Fibroblast of skin of back (primary cell): ENCODE measurements around the gene BCOR.

Experiments
- DNase-seq: peaks from one replicate; pipeline ENCODE4 v3.0.0-alpha.2; 2013

BCOR gene

DNA sequence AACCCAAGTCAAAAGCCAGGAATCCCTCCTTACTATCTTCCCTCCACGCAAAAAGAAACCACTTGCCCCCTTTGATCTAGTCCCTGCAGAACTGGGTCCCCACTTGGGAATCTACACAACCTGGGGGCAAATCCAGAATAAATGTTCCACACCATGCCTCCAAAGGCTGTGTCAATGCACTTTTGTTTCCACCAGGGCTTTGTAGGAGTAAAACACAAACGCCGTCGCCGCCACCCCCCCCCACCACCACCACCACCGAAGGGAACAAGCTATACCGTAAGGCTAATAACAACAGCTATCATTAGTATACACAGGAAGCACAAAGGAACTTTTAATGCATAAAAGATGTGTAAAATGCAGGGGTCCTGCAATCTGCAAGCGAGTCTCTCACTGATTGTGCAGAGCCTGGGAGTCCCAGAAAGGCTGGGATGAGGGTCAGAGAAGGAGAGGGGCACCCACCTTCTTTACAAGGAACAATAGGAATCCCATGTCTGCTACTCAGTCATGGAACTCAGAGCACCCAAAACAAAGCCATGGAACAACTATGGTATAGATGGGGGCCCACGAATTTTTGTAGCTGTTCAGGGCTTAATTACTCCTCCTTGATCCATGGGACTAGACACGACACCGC is 13.2 kb downstream of the BCOR start:
- DNase-seq: no peak

DNA sequence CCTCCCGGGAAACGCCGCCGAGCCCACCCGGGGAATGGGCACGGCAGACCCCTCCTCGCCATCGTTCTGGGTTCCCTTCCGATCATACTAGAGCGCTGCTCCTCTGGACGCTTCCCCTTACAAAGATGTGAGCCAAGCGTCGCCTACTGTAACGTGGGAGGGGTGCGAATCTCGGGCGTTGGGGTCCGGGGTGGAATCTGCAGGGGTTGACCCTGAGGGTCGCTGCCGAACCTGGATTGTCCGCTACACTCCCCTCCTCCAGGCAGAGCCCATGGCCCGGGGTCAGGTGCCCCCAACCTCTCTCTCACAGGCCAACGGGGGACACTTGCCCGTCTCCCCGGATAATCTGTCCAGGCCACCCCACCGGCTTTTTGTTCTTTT is 13.8 kb downstream of the BCOR start:
- no peak for DNase-seq

DNA sequence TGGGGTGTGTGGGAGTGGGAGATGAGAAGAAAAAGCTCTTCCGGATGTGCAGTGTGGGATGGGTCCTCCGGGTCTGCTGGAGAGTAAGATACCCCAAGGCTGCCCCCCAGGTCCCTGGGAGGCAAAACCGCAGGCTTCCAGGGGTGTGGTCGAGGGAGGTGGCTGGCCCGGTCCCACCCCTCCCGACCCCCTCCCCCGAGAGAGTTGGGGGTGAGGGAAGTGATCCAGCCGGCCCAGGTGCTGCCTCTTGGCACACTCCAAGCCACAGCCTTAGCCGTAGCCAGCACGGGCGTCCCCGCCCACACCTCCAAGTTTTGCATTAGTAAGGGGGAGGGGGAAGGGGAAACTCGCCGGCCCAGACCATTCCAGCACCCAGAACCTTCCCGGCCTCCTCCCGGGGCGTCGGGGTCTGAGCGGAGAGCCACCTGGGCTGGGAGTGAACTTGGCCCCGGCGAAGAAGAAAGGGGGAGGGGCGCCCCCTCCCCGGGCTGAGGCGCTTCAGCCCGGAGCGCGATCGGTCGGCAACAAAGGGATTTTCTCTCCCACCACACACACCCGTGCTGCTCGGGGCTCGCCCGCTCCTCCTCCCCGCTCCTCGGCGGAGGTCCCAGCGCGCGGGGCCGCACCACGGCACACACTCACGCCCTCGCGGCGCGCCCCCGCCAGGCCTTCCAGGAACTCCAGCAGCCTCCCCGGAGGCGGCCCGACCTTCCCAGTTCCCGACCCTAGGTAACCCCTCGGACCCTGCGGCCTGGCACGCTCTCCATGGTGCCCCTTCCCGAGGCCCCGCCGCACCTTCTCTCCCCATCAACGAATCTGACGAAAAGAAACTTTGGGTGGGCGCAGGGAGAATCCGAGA is 14.4 kb downstream of the BCOR start:
- no peak for DNase-seq

DNA sequence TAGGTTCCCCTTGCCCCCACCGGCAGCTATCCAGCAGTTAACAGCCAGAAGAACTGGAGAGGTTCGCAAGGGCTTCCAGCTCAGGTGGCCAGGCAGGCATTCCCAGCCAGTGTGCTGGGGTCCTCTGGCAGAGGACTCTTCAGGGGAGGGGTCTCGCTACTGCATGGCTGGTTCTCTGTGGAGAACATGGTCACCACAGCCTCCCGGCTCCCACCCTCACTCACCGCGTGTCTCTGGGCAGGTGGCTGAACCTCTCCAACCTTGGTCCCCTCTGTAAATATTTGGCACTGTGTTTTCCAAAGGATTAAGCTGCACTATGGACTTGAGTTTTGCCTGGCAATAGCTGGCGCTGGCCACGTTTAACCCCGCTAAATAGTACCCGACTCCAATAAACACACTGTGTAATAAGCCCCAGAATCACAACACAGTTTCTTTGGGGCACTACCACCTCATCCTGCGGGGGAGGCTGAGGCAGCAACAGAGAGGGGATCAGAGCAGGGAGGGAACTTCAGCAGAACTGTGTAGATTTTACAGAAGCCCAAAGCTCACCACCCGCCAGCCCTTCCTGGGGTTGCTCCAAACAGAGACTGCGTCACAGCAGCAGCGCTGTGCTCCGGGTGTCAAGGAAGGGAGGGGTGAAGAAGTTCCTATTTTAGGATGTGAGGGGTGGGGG is 15.2 kb downstream of the BCOR start:
- no peak for DNase-seq

DNA sequence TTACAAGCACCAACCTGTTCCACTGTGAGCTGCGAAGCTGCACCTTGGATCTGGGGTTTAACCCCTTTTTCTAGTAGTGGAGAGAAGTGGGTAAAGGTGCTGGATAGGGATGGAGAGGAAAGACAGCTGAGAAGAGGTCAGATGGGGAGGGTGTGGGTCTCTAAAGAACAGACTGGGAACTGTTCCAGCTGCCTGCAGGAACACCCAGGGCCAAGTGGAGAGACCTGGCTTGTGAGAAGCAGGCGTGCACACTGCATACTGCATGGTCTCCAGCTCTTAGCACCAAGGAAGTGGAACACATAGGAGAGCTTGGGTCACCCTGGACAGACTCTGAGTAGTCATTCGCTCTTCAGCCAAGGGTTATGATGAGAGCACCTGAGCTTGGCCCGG is 16.1 kb downstream of the BCOR start:
- DNase-seq: no peak

DNA sequence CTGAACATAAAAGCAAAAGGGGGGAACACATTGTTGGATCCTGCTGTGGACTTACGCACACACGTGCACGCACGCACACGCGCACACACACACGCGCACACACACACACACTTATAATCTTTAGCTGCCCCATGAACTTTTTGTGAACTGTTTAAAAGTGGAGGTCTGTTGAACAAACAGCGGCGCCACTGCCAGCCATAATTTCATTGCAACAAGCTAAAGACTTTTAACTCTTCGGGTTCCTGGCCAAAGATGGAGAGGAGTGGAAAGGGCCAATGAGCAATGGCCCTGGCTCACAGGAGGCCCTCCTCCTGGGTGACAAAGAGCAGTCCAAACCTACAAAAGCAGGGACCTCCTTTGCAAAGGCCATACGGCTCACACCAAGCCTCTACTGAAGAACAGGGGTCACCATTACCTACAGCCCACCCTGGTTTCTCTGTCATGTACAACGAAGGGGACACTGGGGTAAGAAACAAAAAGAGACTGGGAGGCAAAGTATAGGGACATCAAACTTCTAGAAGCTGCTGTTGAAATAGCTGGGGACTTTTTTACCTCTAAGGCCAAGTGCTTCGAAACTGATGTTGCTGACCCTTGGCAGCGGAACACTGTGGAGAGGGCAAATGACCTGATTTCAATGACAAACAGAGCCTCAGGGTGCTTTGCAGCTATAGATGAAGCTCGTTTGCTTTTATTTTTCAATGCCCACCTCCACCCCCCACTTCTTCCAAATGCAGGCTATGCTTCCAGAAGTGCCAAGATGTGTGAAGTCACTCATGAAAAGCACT is 16.7 kb downstream of the BCOR start:
- DNase-seq: no peak

DNA sequence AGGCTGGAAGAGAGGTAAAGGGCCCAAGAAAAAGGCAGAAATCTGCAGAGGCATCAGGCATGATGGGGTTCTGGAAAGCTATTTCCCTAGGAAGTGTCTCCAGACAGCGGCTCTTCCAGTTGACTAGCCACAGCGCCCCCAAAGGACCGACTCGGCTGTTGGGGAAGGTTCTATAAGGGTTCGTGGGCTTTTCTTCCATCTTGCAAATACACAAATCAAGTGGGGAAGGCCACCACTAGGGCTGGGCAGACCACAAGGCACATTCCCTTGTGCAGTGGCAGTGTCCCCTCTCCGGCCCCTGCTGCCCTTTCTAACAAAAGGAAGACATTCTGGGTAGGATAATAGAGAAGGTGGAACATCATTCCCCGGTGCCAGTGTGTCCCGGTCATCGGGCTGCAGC is 18.2 kb downstream of the BCOR start:
- no peak for DNase-seq

DNA sequence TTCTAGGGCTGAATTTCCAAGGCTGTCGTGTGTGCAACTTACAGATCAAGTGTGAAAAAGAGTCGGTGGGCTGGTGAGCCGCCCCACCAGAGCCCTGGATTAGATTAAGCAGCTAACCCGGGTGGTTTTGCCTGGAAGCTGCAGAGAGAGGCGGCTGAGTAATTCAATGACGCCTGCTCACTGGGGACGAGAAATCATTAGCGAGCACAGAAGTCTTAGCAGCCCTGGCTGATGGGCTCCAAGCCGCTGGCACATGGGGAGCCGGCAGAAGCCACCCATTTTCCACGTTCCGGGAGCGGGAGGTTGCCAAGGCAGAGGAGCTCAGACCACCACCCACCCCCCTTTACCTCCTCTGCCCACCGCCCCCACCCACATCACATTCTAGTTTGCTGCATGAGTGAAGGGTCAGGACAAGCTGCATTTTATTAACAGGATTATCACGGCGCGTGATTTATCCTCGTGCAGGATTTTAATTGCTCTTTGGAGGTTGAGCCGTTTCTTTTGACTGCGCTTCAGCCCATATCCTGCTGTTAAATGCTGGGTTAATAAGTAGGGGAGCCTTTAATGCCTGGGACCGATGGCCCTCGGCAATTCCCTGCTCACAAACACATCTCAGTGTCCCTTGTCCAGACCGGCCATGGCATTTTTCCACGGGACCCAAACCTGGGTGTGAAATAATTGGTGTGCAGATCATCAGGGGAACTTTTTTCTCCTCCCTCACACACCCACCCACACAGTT is 19.1 kb downstream of the BCOR start:
- no peak for DNase-seq

DNA sequence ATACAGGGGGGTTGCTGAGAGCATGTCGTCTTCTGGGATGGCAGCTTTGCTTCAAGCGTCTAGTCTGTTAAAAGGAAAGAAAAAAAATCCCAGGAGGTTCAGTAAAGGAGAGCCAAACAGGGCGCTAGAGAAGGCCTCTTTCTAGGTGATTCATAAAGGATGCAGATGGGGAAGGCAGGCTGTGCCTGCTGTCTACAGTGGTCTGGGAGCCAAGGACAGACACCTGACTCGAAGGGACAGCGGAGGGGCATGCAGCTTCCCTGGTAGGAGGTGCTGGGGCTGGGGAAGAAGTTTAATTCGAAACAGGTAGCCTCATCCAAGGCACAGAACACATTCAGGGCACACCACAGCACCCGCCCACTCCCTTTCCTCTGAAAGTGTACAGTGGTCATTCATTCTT is 19.9 kb downstream of the BCOR start:
- no peak for DNase-seq

DNA sequence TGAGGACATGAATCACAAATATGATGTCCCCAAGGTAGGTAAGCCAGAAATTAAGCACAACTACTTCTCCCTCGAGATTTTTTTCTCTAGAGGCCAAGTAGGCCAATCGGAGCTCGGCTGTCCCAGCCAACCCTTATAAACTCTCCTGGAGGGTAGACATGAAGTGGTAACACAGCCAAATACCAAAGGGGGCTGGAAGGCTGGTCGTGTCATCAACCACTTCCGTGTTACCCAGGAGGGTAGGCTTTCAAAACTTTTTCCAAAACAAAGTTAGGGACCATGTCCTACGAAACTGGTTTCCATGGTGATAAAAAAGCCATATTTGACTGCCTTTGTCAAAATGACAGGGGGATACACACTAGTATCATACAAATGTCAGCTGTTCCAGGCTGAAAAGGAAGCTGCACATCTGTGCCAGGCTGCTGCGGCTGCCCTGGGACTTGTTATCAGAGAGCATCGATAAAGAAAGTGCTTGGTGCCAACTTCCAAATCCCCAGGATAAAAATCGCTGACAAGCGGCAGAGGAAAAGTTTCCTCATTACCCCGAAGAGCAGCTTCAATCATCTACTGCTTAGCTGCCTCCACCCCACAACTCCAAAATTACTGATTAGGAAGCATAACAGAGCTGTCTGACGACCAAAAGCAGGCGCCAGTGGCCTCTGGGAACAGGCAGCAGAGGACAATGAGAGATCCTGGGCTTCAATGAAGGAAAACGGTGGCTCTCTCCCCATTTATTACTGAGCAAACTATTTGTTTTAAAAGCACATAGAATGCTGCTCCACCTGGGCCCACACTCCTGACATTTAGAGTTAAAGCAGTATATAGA is 20.8 kb downstream of the BCOR start:
- DNase-seq: no peak

DNA sequence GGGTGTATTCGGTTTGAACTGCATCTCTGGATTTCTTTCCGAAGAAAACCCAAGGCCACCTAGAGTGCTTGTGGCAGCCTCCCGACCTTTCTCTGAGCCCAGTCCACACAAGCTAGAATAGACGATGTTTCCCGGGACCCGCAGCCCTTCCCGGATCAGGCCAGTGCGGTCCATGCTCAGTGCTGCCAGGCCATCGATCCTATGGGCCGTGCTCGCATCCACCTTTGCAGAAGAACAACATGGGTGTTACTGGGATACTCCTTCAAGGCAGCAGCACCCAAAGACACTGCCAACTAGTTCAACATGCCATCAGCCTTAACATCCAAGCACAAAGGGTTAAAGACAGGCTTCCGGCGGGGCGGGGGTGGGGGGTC is 22.8 kb downstream of the BCOR start:
- DNase-seq: no peak

DNA sequence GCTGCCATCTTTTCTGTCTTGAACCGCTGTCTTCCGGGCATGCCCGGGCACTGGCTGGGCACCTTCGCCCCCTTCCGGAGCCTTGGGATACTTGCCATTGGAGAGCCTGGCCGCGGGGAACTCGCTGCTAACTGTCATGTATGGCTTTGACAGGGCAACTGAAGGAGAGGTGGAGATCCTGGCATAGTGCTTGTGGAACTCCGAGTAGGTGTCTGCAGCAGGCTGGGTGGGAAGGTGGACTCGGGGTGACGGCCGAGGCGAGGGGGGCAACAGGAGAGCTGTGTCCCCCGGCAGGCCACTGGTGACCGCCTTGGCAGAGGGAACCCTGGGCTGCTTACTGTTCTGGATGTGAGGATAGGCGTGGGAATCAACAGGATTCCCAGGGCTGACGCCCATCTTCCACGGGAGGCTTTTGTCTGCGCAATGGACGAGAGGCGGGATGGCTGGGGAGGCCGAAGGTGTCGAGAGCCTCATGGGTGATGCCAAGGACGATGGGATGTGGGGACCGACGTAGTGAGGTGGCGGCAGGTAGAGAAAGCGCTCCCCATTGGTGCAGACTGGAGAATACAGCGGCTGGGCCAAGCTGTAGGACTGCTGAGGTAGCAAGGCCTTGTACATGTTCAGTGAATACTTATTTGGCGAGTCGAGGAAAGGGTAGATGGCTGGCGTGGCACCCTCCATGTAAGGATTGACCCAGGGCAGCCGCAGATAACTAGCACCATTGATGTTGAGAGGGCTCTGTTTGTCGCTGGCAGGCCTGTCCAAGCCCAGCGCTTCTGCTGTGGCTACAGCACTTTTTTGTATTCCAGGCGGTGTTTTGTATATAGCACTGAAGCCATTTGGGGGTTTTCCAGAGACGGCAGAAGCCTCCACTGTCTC is 23.4 kb downstream of the BCOR start:
- no peak for DNase-seq

DNA sequence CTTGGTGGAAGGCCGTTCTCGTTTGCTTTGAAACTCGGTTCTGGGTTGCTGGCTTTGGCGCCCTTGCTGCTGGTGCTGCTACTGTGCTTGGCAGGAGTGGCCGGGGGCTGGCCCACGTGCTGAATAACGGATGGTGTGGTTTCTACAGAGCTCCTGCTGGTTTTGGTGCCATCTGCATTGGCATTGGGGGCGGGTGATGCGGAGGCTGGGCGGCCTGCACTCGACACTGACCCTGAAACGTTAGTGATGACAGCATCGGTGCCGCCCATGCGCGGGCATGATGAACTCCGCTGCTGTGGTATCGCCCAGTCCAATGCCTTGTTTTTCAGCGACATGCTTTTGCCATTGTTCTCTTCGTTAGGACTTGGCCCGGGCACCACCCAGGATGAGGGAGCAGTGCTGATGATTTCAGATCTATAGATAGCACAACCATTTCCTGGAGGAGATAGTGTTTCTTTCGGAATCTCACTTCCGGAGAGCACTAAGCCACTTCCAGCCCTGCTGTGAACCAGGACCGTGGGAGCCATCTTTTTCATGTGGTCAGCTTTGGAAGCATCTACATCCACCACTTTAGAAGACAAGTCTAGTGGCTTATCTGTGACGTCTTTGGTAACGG is 24.2 kb downstream of the BCOR start:
- DNase-seq: no peak

DNA sequence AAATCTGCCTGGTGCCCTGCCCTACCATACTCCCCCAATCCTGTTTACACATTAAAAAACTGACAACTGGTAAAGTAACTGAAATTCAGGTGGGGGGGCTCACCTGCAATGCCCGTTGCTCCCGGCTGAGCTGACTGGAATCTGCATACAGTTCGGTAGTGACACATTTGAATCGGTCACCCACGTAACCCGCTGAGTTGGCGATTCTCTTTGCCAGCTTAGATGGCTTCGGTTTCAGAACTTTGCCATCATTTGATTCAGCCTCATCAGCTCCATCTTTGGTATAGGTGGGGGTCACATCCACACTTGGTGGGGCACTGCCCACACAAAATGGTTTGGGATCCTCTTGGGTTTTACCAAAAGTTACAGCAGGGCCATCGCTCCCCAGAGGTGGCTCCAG is 25.5 kb downstream of the BCOR start:
- no peak for DNase-seq

DNA sequence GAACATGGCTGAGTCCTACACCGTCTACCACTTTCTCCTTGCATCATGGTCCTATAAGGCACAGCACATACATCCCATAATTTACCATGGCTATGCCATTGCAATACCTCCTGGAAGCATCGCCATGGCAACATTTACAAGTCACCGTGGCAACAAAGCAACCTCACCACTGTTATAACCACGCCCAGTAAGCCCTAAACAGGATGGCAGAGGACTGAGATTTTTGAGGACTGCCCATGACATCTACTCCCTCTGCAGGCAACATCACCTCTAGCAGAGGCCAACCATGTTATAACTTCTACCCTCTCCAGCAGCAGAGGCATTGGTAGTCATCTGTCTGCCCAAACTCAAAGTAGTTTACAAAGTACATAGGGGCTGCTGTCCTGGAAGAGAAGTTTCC is 29.7 kb downstream of the BCOR start:
- DNase-seq: peak; percentile 19

DNA sequence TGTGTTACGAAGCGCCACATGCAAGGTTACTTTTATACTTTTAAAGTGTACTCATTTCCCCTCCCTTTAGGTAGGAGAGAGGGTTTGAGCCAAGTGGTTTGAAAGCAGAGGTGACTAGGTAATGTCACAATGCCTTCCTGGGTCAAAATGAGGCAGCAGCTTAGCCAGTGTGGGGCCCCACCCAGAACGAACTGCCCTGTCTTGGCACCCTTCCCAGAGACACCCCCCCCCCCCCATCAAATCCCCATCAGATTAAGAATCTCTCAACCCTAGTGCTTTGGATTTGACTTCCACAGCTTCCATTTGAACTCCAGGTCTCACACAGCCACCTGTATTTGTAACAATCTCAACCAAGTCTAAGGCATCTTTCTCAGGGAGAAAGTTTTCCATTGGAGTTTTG is 31.1 kb downstream of the BCOR start:
- no peak for DNase-seq

DNA sequence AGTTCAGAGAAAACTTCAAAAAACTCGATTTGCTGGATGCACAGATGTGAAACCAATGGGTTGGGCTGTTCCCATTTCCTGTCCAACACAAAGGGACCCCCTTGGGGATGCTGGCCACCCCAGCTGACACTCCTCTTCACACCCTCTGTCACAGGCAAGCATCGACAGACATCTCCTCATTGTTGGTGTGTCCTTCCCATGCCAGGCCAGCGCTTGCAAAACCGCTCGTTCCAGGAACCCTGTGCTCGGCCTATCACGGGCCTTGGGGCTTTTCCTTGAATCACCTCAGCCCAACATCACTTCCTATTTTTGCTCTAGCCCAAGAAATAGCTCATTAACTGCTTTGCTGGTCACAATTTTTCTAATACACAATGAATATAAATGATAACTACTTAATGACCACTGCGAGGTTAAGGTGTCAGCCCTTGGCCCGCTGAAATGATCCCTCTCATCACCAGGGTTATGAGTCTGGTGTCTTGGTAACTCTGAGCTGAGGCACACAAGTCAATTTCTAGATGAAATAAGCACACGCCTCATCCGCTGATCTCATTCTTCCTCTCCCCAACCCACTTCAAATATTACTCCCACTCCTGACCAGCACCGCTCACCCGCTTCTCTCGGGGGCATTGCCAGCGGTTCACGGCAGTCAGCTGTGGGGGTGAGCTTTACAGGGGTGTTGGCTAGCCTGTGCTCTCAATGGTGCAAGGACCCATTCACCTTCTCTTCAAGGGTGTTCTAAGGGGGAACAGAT is 32.3 kb downstream of the BCOR start:
- no peak for DNase-seq

DNA sequence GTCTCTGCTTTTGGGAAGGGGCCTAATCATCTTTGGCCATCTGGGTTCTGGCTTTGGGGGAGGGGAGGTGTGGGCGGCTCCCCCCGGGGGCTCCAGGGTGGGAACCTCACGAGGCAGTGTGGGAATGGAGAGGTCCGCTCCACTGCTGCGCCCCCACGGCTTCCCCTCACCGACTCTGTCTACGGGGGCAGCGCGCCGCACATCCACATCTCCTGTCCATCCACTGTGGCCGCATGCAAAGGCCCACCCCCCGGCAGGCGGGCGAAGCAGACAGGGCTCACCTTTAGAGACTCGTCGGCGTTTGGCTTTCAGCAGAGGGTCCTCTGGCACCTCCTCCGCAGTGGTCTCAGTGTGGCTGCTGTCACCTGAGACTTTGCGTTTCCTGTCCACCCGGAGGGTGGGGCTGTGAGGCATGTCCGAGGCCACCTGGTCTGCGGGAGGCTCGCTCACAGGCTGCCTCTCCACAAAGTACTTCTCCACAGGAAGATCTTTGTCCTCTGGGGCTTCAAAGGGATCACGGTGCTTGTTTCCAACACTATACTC is 33.6 kb downstream of the BCOR start:
- DNase-seq: no peak

DNA sequence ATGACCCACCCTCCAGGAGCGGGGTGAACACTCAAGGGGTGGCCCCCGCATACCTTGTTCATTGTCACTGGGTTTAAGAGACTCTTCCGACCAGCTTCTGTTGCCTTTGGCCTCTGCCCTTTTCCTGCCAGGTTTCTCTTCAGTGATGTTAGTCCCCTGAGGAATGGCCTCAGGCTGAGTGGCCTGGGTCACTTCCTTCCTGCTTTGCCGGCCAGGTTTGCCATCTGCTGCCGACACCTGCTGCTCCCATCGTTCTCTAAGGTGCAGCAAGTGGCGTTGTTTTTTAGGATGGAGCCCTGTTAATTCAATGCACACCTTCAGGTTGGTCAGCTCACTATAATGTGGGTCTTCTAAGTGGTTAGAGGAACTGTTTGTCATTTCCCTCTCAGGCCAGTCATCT is 34.2 kb downstream of the BCOR start:
- no peak for DNase-seq
